GM10248 (cell line): ENCODE measurements around the gene EPHA2.

Experiments used
- CTCF ChIA-PET: fragments of 300-600 bp; sonication (Branson Sonifier 250); formaldehyde crosslinking; extraction: SDS; loops from one replicate; lab custom pipeline; 2021; ENCODE audit warnings: antibody characterized with exemption; lab: Yijun Ruan, JAX
- POLR2A ChIA-PET: fragments of 350-650 bp; sonication (Branson Sonifier 250); formaldehyde crosslinking; extraction: SDS; loops from one replicate; lab custom pipeline; 2020; ENCODE audit warnings: antibody characterized with exemption; lab: Yijun Ruan, JAX
- DNase-seq: peaks from one replicate; pipeline ENCODE4 v3.0.0; 2012; ENCODE audit errors: extremely low spot score
- CTCF ChIP-seq: IDR thresholded peaks from 2 replicates; pipeline ENCODE4 v1.5.1; 2012; ENCODE audit warnings: mild to moderate bottlenecking, low read depth; ENCODE audit errors: extremely low read depth, missing control alignments, control extremely low read depth

EPHA2 gene

GRCh38 chr1:16174261-16174868 is 18.5 kb upstream of the EPHA2 start:
- TF ChIP-seq CTCF = no peak
- ChIA-PET CTCF (interaction anchor here (1.0 to 2.3 kb wide), 3 partner anchors 14 to 96 kb away, joined by 3 to 6 read pairs (median 4); no protein-coding TSS in a partner anchor), POLR2A (no interaction called here)
- no peak for DNase-seq

GRCh38 chr1:16173447-16174260 is 17.8 kb upstream of the EPHA2 start:
- CTCF ChIA-PET = interaction anchor here (1.4 to 2.3 kb wide), 2 partner anchors 15 to 92 kb away, joined by 4 to 6 read pairs; no protein-coding TSS in a partner anchor
- DNase-seq = no peak
- POLR2A ChIA-PET = no interaction called here
- no peak for TF ChIP-seq CTCF

GRCh38 chr1:16172964-16173446 is 17.1 kb upstream of the EPHA2 start:
- TF ChIP-seq CTCF = no peak
- POLR2A ChIA-PET = interaction anchor here (0.6 kb wide), 1 partner anchor 17 kb away, joined by 4 read pairs; the partner anchor contains the start of gene EPHA2
- DNase-seq = no peak
- CTCF ChIA-PET = interaction anchor here (2.3 kb wide), 1 partner anchor 16 kb away, joined by 6 read pairs; no protein-coding TSS in a partner anchor

- POLR2A ChIA-PET = interaction anchor here (0.6 kb wide), 1 partner anchor 16 kb away, joined by 4 read pairs; the partner anchor contains the start of gene EPHA2
- DNase-seq = no peak
- CTCF ChIA-PET = interaction anchor here (1.1 to 2.3 kb wide), 2 partner anchors 9 to 16 kb away, joined by 3 to 6 read pairs; no protein-coding TSS in a partner anchor
- TF ChIP-seq CTCF = no peak
Observed at GRCh38 chr1:16172218-16172830, 16.5 kb upstream of the EPHA2 start.

- ChIA-PET POLR2A (no interaction called here), CTCF (interaction anchor here (1.1 kb wide), 1 partner anchor 10 kb away, joined by 3 read pairs; no protein-coding TSS in a partner anchor)
- DNase-seq = no peak
- no peak for TF ChIP-seq CTCF
Observed at GRCh38 chr1:16171314-16172151, 15.7 kb upstream of the EPHA2 start.

GRCh38 chr1:16170283-16170673 is 14.4 kb upstream of the EPHA2 start:
- TF ChIP-seq CTCF = no peak
- CTCF ChIA-PET = no interaction called here
- POLR2A ChIA-PET = interaction anchor here (0.6 kb wide), 1 partner anchor 37 kb away, joined by 5 read pairs; no protein-coding TSS in a partner anchor
- no peak for DNase-seq
